HG03378 (cell line): ENCODE measurements around the gene VAMP3.
A peak's percentile ranks its signal among the peaks of the same experiment; 100 is the strongest.
"Not testable (repeated sequence)": the region's sequence is repeated elsewhere in the genome, so short reads cannot be mapped to it uniquely, and the experiment has no call there.

Experiments
- ATAC-seq: cut with Tn5 transposase; IDR thresholded peaks from one replicate; pipeline ENCODE4 v1.9.1; 2021; ENCODE audit warnings: mild to moderate bottlenecking, moderate library complexity; ENCODE audit not compliant: unreplicated experiment

Gene VAMP3

DNA sequence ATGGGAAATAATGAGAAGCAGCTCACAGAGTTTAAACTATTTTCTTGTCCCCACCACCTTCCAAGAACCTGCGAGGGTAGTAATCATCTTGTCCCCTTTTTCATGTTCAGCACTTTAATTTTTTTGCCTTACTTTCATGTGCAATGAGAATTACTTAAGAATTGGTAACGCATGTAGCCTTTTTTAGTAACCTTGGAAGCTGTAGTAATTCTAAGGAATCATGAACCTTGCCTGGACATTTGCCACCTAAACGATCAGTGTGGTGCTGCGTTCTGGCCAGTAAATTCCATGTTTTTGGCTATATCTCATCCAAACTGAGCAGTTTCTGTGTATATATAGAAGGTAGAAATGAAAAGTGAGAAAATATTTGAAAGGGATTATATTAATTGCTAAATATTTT is 3.9 kb upstream of the VAMP3 start:
- no peak for ATAC-seq

DNA sequence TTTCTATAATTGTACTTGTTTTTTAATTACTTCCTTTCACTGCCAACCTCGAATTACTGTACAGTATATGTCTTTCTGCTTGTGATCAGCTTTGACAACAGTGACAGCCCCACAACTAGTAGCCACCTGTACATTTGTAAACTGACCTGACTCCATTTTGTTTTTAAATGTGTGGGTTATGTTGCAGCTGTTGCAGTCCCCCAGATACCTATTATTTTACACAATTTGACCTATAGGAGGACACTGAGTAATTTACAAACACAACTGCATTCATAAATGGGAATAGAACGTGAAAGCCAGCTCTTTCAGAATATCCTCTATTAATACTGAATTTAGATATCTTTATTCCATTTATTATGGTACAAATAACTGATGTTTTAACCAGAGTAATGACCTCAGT is 2.5 kb upstream of the VAMP3 start:
- no peak for ATAC-seq

DNA sequence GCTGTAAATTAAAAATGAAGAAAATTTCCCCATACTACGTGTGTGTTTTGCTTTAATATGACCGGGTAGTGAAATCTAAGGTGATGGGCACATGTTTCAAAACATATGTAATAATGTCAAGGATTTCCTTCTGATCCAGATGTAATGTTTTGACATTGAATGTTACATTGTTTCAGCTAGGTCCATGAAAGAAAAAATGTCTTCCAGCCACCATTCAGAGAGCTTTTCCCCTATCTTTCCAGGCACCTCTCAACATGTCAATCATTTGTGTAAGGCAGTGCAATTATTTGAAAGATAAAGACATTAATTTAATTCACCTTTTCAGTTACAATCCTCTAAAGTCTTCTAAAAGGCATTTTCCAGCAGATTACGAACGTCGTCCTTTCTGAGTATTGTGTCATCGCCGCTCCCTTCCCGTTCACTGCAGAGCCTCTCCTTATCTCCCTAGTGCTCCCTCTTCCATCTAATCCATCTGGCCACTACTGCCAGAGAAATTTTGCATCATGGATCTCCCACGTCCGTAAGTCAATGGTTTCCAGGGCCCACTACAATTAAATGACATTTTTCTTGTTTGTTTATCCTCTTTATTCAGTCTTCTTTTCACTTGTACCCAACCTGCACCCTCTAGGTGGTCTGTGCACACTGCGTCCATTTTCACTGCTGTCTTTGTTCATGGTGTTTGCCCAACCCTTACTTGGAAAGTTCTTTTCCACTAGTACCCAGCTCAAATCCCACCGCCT is 1.3 kb upstream of the VAMP3 start:
- no peak for ATAC-seq

- ATAC-seq = no peak
These were observed 463 bp upstream of the VAMP3 start for GRCh38 chr1:7770669-7770996.

- ATAC-seq = no peak
These were observed 765 bp downstream of the VAMP3 start for GRCh38 chr1:7771823-7772299.

GRCh38 chr1:7777591-7777990 is 6.5 kb downstream of the VAMP3 start:
- no peak for ATAC-seq

- no peak for ATAC-seq
These were observed 7.1 kb downstream of the VAMP3 start for GRCh38 chr1:7778133-7778628.

DNA sequence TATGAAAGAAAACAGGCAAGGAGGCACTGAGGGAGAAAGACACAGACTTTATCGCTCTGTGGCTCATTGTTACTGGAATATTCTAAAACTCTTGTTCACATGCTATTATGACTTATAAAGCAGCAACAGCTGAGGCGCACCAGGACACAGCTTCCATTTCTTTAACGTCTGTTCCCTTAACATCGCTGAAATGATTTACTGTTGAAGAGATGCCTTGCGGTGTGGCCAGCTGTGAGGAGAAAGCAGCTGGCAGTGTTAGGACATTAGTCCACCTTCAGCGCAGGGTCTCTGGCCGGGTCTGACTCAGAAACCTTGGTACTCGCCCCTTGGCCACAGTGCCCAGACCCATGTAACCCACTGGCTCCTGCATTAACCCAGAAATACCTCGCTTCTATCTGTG is 9.9 kb downstream of the VAMP3 start:
- ATAC-seq = no peak

DNA sequence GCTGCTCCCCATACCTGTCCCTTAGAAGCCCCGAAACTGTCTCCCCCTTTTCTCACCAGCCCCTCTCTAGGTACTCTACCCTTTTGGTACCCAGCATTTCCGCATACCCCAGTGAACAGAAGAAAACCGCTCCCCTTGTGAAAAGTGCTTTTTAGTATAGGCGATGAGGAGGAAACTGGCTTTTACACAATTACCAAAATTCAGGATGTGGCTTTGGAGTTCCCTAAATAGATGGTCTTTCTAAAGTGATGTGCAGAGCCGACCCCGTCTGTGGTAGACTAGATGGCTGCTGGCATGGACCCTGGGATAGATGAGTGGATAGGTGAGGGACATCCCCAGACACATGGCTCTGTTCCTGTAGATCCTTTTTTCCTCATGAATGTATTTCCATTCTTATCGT is 10.4 kb downstream of the VAMP3 start:
- no peak for ATAC-seq

DNA sequence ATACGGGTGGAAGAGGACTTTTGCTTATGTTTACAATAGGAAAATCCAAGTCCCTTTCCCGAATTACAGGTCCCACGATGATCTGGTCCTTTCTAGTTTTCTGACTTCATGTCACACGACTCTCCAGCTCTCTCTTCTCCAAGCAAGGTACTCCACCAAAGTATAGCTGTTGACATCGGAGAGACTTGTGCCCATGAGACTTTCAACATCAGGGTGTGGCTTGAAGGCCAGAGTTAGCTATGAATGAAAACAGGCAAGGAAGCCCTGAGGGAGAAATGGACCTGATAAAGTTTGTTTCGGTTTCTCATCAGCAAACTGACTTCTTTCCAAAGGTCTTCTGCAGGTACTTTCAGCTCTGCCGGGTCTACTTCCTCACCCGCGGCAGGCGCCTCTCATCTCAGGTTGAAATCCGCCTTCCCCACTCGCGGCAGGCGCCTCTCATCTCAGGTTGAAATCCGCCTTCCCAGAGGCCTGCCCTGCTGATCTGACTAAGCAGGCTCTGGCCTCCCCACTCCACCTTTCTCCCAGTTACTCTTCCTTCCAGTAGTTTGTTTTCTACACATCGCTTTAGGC is 10.9 kb downstream of the VAMP3 start:
- no peak for ATAC-seq

DNA sequence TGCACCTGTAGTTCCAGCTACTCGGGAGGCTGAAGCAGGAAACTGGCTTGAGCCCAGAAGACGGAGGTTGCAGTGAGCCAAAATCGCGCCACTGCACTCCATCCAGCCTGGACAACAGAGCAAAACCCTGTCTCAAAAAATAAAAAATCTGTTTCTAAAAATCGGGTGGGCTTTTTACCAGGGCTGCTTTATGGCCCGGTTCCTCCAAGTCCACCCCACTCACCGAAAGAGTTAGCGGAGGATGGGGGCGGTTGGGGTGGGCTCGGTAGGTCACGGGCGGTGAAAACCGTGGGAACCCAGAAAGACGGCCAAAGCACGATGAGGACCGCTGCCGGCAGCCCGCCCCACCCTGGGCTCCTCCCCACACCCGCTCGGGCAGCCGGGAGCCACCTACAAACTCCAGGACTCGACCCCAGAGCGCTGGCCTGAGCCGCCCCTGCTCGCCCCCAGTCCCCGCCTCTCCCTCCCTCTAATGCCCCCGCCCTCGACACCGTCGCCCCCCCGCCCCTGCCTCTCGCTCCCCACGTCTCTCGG is 12.1 kb downstream of the VAMP3 start:
- no peak for ATAC-seq

DNA sequence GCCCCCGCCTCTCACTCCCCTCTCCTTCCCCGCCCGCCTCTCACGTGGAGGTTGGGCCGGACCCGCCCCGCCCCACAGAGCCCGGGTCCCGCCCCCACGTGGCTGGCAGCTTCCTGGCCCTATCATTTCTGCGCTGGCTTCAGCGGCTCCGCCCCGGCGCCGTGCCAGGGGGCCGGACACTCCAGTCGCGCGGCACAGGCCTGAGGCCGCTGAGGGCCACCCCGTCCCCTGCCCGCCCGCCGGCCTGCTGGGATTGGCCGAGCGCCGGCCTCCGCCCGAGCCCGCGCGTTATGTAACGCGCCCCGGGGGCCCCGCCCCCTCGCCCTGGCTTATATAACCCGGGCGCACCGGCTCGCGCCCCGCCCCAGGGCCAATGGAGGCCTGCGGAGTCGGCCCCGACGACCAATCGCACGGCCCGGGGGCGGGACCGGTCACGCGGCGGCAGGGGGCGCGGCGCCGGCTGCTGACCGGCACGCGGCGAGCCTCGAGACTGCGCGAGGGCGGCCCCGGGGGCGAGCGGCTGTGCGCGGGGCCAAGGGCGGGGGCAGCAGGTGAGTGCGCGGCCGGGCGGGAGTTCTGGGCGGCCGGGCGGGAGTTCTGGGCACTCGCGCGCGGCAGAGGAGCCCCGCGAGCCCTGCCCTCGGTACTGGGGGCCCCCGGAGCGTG is 12.9 kb downstream of the VAMP3 start, which contains the start of gene PER3:
TSS of gene PER3 (plus strand) at position 466 of the 666 bp plus-strand sequence. CDS start 587 bp downstream, outside the sequence.
- peak; percentile 70 for ATAC-seq

DNA sequence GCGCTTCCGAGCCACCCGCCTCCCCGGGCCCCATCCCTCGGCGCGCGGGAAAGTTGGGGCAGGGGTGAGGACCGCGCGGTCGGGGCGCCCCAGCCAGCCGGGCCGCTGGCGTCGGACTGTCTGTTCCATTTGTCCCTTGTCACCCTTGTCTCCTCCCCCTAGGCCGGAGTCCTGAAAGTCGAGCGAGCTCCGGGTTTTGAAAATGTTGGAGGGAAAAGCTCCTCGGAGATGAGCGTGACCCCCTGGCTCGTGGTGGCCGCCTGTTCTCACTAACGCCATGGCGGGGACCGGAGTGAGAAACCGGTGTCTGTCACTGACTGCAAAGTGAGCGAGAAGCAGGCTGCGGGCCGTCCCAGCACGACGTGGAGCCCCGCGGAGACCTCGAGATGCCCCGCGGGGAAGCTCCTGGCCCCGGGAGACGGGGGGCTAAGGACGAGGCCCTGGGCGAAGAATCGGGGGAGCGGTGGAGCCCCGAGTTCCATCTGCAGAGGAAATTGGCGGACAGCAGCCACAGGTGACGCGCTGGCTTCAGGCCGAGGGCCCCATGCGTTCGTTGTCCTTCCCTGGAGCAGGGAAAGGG is 13.5 kb downstream of the VAMP3 start:
- ATAC-seq = no peak

DNA sequence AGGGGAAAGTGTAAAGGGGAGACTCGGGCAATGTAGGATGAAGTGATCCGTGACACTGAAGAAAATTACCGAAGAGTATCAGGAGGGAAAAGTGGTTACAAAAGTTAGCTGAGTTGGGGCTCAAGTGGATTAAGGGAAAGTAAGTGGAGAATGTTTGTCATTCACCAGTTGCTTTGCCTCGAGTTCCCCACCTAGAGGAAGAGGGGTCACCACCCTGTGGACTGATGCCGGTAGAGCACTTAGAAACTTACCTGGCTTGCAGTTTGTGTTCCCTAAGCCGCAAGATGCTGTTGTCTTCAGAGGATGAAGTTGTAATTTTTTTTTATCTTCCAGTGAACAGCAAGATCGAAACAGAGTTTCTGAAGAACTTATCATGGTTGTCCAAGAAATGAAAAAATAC is 14.0 kb downstream of the VAMP3 start:
- no peak for ATAC-seq

GRCh38 chr1:7786795-7787194 is 15.7 kb downstream of the VAMP3 start:
- ATAC-seq = no peak

DNA sequence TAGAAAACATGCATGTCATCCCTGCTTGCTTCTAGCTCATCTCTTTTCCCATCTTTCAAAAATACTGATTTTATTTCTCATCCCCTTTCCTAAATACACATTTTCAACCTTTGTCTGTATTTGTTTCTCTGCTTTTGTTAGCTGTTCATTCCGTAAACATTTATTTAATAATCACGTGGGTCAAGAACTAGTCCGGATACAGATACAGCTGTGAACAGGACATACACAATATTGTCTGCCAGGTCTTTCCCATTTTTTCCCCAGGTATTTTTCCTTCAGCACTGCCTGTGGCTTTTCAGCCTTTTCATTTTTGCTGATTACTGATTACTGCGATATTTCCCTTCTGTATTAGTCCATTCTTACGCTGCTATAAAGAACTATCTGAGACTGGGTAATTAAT is 18.7 kb downstream of the VAMP3 start:
- no peak for ATAC-seq

DNA sequence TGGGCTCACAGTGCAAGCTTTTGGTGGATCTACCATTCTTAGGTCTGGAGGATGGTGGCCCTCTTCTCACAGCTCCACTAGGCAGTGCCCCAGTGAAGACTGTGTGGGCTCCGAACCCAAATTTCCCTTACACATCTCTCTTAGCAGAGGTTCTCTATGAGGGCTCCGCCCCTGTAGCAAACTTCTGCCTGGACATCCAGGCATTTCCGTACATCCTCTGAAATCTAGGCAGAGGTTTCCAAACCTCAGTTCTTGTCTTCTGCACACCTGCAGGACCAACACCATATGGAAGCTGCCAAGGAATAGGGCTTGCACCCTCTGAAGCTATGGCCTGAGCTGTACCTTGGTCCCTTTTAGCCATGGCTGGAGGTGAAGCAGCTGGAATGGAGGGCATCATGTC is 19.9 kb downstream of the VAMP3 start:
- ATAC-seq = not testable (repeated sequence)

GRCh38 chr1:7795406-7795805 is 24.3 kb downstream of the VAMP3 start:
- no peak for ATAC-seq

GRCh38 chr1:7805460-7805859 is 34.4 kb downstream of the VAMP3 start:
- no peak for ATAC-seq

DNA sequence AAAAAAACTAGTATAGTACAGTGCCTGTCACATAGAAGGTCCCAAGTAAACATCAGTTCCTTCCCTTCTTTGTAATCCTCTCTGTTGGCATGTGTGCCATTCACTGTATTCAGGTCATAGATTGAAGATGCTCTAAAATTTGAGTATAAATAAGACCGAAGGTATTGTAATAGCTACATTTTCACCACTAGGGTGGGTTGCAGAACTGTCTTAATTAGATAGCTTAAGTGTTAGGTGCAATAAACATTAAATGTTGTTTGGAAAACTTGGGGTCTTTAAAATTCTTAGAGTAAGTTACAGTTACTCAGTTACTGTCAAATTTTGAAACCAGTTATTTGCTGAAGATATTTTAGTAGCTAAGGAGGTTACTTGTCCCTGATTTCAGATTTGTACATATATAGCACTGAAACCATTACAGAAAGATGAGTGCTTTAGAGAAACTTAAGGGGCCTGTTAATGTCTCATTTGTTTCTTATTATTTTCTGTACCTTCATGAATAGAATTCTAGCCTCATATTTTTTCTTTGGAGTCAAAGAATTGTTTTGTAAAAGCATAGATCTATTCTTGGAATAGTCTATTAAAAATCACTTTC is 37.3 kb downstream of the VAMP3 start:
- ATAC-seq = no peak

GRCh38 chr1:7809742-7810141 is 38.6 kb downstream of the VAMP3 start:
- ATAC-seq = no peak
